ENCODE results near the gene GAPT. TPM values are rescaled to one million over a fixed set of nuclear protein-coding genes. Genes with fewer than 3 reads are reported as not detected.

GAPT gene
- total and polyA plus RNA-seq, 8 donors: 0.63 to 18.3 (median 1.0) TPM

DNA sequence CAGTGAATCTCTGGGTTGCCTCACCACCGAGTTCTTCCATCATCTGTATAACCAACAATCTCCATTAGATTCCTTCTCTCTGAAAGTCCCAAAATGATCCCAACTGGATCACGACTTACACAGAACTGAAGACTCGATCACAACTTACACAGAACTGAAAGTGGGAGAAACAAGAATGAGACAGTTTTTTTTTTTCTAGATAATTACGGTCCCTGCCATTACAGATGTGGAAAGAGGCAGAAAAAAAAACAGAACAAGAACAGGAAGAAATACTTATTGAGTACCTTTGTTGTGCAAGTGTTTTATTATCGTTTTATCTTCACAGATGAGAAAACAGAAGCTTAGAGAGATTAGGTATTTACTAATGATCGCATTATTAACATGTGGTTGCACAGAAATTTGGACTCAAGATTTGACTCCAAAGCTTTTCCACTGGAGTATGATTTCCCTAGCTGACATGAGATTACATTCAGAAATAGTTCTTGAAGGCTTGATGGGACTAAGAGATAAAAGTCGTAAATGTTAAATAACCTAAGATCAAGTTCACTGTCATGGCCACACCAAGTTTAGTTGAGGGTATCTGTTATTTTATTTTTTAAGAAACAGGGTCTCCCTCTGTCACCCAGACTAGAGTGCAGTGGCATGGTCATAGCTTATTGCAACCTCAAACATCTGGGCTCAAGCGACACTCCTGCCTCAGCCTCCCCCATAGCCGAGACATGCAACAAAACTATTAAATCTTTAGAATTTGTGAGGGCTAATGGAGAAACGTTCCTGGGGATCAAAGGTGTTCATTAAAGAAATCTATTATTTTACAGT is 40.2 kb upstream of the GAPT start:
- Histone ChIP-seq H3K4me1 (peaks cover 0 to 3% of the 10 kb centered on the region in 2 donors), H3K36me3 (peaks cover 0 to 29% of the 10 kb centered on the region in 2 donors), H3K27ac (no peak overlapping the region), H3K27me3 (no peaks in the 10 kb centered on the region), H3K9me3 (peaks cover 0 to 3% of the 10 kb centered on the region in 2 donors), H3K4me3 (no peak overlapping the region)
- no peak for DNase-seq
- ATAC-seq: no peak
- intact Hi-C loops (cut with DNase I): loop anchor here in 1 of 2 donors (10.0 kb wide), 1 partner anchor 566 kb away; no protein-coding TSS in a partner anchor
- TF ChIP-seq, protein P1, sequence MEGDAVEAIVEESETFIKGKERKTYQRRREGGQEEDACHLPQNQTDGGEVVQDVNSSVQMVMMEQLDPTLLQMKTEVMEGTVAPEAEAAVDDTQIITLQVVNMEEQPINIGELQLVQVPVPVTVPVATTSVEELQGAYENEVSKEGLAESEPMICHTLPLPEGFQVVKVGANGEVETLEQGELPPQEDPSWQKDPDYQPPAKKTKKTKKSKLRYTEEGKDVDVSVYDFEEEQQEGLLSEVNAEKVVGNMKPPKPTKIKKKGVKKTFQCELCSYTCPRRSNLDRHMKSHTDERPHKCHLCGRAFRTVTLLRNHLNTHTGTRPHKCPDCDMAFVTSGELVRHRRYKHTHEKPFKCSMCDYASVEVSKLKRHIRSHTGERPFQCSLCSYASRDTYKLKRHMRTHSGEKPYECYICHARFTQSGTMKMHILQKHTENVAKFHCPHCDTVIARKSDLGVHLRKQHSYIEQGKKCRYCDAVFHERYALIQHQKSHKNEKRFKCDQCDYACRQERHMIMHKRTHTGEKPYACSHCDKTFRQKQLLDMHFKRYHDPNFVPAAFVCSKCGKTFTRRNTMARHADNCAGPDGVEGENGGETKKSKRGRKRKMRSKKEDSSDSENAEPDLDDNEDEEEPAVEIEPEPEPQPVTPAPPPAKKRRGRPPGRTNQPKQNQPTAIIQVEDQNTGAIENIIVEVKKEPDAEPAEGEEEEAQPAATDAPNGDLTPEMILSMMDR (IDR thresholded peaks at IDR 0.05): no peak

DNA sequence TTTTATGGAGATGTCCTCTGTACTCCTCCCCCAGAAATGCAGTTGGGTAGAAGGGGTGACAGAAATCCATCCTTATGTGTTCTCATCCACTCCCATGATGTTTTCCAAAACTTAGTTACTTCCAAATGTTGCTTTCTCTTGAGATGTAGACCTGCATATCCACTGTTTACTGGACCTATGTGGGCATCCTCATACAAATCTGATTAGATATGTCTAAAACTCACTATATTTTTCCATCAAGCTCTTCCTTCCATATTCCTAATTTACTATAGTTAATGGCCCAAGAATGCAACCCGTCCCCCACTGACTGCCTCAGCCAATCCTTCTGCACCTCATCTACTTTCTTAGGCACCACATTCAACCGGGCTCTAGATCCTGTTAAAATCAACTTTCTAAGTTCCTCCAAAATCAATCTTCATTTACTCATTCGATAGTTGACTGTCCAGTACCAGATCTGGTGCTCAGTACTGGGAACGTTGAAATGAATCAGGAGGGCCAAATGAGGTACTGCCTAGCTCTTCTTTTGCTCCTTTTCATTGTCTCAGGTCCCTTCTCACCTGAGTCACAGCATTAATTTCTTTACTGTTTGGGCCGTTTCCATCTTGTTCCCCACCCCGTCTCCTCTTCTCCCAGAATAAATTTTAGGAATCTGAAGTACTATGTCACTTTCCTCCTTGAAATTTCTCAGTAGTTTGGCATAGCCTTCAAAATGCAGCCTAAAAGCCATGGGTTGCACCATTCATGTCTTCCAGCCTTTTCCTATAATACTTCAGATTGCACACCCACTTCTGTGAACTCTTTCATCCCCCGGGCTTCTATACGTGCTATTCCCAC is 39.3 kb upstream of the GAPT start:
- peaks cover 0 to 37% of the 10 kb centered on the region in 2 donors for H3K36me3 ChIP-seq
- no peak overlapping the region for H3K4me3 ChIP-seq
- TF ChIP-seq, protein P1 (IDR thresholded peaks at IDR 0.05): no peak
- no peaks in the 10 kb centered on the region for H3K9me3 ChIP-seq
- H3K27ac ChIP-seq: no peak overlapping the region
- H3K27me3 ChIP-seq: no peaks in the 10 kb centered on the region
- ATAC-seq (no peak), DNase-seq (no peak)
- H3K4me1 ChIP-seq: peaks cover 0 to 11% of the 10 kb centered on the region in 2 donors
- intact Hi-C loops (cut with DNase I): loop anchor here in 1 of 2 donors (10.0 kb wide), 1 partner anchor 567 kb away; no protein-coding TSS in a partner anchor

DNA sequence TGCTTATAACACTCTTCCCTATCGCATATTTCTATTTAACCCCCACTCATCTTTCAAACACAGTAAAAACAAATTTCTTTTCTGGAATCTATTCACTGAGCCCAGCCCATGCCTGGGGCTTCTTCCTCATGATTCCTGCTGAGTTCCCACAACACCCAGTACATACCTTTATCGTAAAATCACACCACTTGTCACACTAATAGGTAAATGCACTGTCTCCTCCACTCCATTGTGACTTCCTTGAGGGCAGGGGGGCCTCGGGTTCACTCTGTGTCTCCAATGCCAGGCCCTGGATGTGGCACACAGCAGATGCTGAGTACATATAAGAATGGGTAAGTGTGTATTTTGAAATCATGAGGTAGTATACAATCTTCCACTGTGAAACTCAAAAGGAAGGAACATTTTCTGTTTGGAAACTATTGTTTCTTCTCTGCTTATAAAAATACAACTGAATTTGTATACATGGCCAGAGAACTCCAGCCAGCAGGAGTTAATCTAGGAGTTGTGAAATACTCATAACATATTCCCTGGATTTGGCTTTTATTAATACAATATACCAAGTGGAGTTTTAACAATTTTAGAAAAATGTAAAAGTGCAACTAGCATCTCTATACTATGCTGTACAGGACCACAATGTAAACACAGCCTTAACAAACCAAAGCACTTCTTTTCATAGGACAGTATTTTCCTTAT is 38.5 kb upstream of the GAPT start:
- DNase-seq (no peak), ATAC-seq (no peak)
- Histone ChIP-seq H3K27me3 (no peaks in the 10 kb centered on the region), H3K4me3 (no peak overlapping the region), H3K9me3 (no peaks in the 10 kb centered on the region), H3K27ac (no peak overlapping the region), H3K36me3 (peaks cover 0 to 38% of the 10 kb centered on the region in 2 donors), H3K4me1 (peaks cover 0 to 11% of the 10 kb centered on the region in 2 donors)
- intact Hi-C loops (cut with DNase I): loop anchor here in 1 of 2 donors (10.0 kb wide), 1 partner anchor 568 kb away; no protein-coding TSS in a partner anchor
- TF ChIP-seq, protein P1 (IDR thresholded peaks at IDR 0.05): no peak

DNA sequence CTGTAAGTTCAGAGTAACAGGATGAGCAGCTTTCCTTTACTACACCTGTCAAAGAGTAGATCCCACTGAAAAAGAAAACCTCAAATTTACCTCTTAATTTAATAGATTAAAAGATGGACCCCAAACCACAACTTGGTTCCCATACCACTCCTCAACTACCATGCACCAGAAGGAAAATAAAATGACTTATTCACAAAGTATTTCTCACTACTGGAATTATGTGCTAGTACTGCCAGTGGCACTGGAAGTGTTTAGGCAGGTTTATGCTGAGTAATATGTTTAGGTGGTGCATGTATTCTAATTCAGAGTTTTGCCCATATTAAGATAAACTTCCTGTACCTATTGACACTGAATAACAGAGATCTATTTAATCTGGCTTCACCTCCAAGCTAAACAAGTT is 37.9 kb upstream of the GAPT start:
- ATAC-seq (no peak), DNase-seq (no peak)
- intact Hi-C loops (cut with DNase I): loop anchor here in 1 of 2 donors (10.0 kb wide), 1 partner anchor 569 kb away; no protein-coding TSS in a partner anchor
- TF ChIP-seq, protein P1 (IDR thresholded peaks at IDR 0.05): no peak
- H3K27ac ChIP-seq: no peak overlapping the region
- no peak overlapping the region for H3K4me3 ChIP-seq
- peaks cover 0 to 15% of the 10 kb centered on the region in 2 donors for H3K4me1 ChIP-seq
- peaks cover 0 to 38% of the 10 kb centered on the region in 2 donors for H3K36me3 ChIP-seq
- H3K27me3 ChIP-seq: peaks cover 0 to 6% of the 10 kb centered on the region in 2 donors
- H3K9me3 ChIP-seq: no peaks in the 10 kb centered on the region

Data from left lung (tissue), 10 donors.